WTC11 (cell line): Measurements from ENCODE around the gene IVNS1ABP. TPM values are rescaled to one million over a fixed set of nuclear protein-coding genes. Genes with fewer than 3 reads are reported as not detected.
A peak's percentile ranks its signal among the peaks of the same experiment; 100 is the strongest.

ENCODE experiments used
- ATAC-seq: fragments of 200-7000 bp; cut with Tn5 transposase; 2 replicates; pipeline ENCODE4 v1.10.0; 2021; ENCODE audit warnings: mild to moderate bottlenecking, moderate library complexity
- CTCF ChIA-PET: fragments of 300-600 bp; sonication (Branson Sonifier 250); formaldehyde crosslinking; loops from one replicate; lab custom pipeline; 2021; ENCODE audit warnings: antibody characterized with exemption; lab: Charles Lee
- POLR2A ChIA-PET: fragments of 350-600 bp; sonication (Branson Sonifier 250); formaldehyde crosslinking; loops from one replicate; lab custom pipeline; 2021; ENCODE audit warnings: antibody characterized with exemption; lab: Charles Lee
- DNase-seq: peaks from one replicate; pipeline ENCODE4 v3.0.0; 2021; ENCODE audit warnings: low spot score
- H3K27ac Mint-ChIP-seq: 2 replicates; pipeline ENCODE4 v1.8.0; 2021; ENCODE audit warnings: mixed read lengths
- H3K27me3 Mint-ChIP-seq: 2 replicates; pipeline ENCODE4 v1.8.0; 2021; ENCODE audit warnings: low read depth, mild to moderate bottlenecking, moderate library complexity, mixed read lengths
- H3K36me3 Mint-ChIP-seq: 2 replicates; pipeline ENCODE4 v1.8.0; 2021; ENCODE audit warnings: mixed read lengths
- H3K4me1 Mint-ChIP-seq: 2 replicates; pipeline ENCODE4 v1.8.0; 2022; ENCODE audit warnings: mixed read lengths
- H3K4me3 Mint-ChIP-seq: 2 replicates; pipeline ENCODE4 v1.8.0; 2021; ENCODE audit warnings: mild to moderate bottlenecking, moderate library complexity, mixed read lengths
- H3K9me3 Mint-ChIP-seq: 2 replicates; pipeline ENCODE4 v1.8.0; 2021; ENCODE audit warnings: mixed read lengths
- ATF1 ChIP-seq: sonication (generic); formaldehyde crosslinking; IDR thresholded peaks from 2 replicates; pipeline ENCODE4 v1.8.1; 2023; ENCODE audit warnings: mild to moderate bottlenecking, moderate library complexity, missing genetic modification reagents
- ATF2 ChIP-seq: sonication (generic); formaldehyde crosslinking; IDR thresholded peaks from 2 replicates; pipeline ENCODE4 v1.8.1; 2022; ENCODE audit warnings: low read depth, missing genetic modification reagents, borderline replicate concordance
- ATF6 ChIP-seq: sonication (generic); formaldehyde crosslinking; IDR thresholded peaks from 2 replicates; pipeline ENCODE4 v1.8.1; 2023; ENCODE audit warnings: mild to moderate bottlenecking, missing genetic modification reagents
- E2F5 ChIP-seq: sonication (generic); formaldehyde crosslinking; IDR thresholded peaks from 2 replicates; pipeline ENCODE4 v1.8.1; 2022; ENCODE audit warnings: mild to moderate bottlenecking, moderate library complexity, missing genetic modification reagents
- EMX1 ChIP-seq: fragments of 250-450 bp; sonication (Bioruptor Pico); IDR thresholded peaks from 2 replicates; pipeline ENCODE4 v1.8.0; 2021; ENCODE audit warnings: mild to moderate bottlenecking
- ETV6 ChIP-seq: sonication (generic); formaldehyde crosslinking; IDR thresholded peaks from 2 replicates; pipeline ENCODE4 v1.8.1; 2022; ENCODE audit warnings: mild to moderate bottlenecking, missing genetic modification reagents
- GABPB1 ChIP-seq: sonication (generic); formaldehyde crosslinking; IDR thresholded peaks from 2 replicates; pipeline ENCODE4 v1.8.1; 2023; ENCODE audit warnings: mild to moderate bottlenecking, missing genetic modification reagents
- GTF2I ChIP-seq: fragments of 250-450 bp; sonication (Bioruptor Pico); conservative IDR thresholded peaks from 2 replicates; pipeline ENCODE4 v1.4.0; 2021; ENCODE audit warnings: mild to moderate bottlenecking
- JUN ChIP-seq: sonication (generic); formaldehyde crosslinking; IDR thresholded peaks from 2 replicates; pipeline ENCODE4 v1.8.0; 2023; ENCODE audit warnings: mild to moderate bottlenecking, missing genetic modification reagents
- NR1H2 ChIP-seq: sonication (generic); formaldehyde crosslinking; IDR thresholded peaks from 2 replicates; pipeline ENCODE4 v1.9.0; 2021; ENCODE audit warnings: mild to moderate bottlenecking, moderate library complexity, missing genetic modification reagents
- NR2C2 ChIP-seq: sonication (generic); formaldehyde crosslinking; IDR thresholded peaks from 2 replicates; pipeline ENCODE4 v1.8.0; 2022; ENCODE audit warnings: mild to moderate bottlenecking, missing genetic modification reagents
- PREB ChIP-seq: sonication (generic); formaldehyde crosslinking; IDR thresholded peaks from 2 replicates; pipeline ENCODE4 v1.8.1; 2022; ENCODE audit warnings: mild to moderate bottlenecking, missing genetic modification reagents, moderate library complexity, borderline replicate concordance
- RORB ChIP-seq: fragments of 250-450 bp; sonication (Bioruptor Pico); IDR thresholded peaks from 2 replicates; pipeline ENCODE4 v1.9.0; 2021; ENCODE audit warnings: mild to moderate bottlenecking
- SMAD4 ChIP-seq: sonication (generic); formaldehyde crosslinking; IDR thresholded peaks from 2 replicates; pipeline ENCODE4 v1.8.0; 2022; ENCODE audit warnings: mild to moderate bottlenecking, missing genetic modification reagents
- SP1 ChIP-seq: sonication (generic); formaldehyde crosslinking; conservative IDR thresholded peaks from 2 replicates; pipeline ENCODE4 v1.8.1; 2022; ENCODE audit warnings: missing genetic modification reagents
- ZBTB21 ChIP-seq: sonication (generic); formaldehyde crosslinking; IDR thresholded peaks from 2 replicates; pipeline ENCODE4 v1.8.1; 2023; ENCODE audit warnings: mild to moderate bottlenecking, missing genetic modification reagents, borderline replicate concordance
- ZNF281 ChIP-seq: sonication (generic); formaldehyde crosslinking; IDR thresholded peaks from 2 replicates; pipeline ENCODE4 v1.8.0; 2023; ENCODE audit warnings: mild to moderate bottlenecking, missing genetic modification reagents
- ZNF416 ChIP-seq: fragments of 250-450 bp; sonication (Bioruptor Pico); IDR thresholded peaks from 2 replicates; pipeline ENCODE4 v1.9.0; 2021; ENCODE audit warnings: mild to moderate bottlenecking, inconsistent platforms
- ZNF423 ChIP-seq: fragments of 250-450 bp; sonication (Bioruptor Pico); IDR thresholded peaks from 2 replicates; pipeline ENCODE4 v2.1.2; 2022; ENCODE audit warnings: mild to moderate bottlenecking, moderate library complexity
- ZNF425 ChIP-seq: fragments of 250-450 bp; sonication (Bioruptor Pico); conservative IDR thresholded peaks from 2 replicates; pipeline ENCODE4 v1.9.0; 2021; ENCODE audit warnings: mild to moderate bottlenecking
- ZSCAN18 ChIP-seq: fragments of 250-450 bp; sonication (Bioruptor Pico); IDR thresholded peaks from 2 replicates; pipeline ENCODE4 v2.1.2; 2022; ENCODE audit warnings: mild to moderate bottlenecking, moderate library complexity
- total RNA-seq: library from RNA; stranded (reverse); gene quantifications from 3 replicates; pipeline ENCODE4 v1.2.3, GENCODE V29; 2021

The IVNS1ABP gene
- total RNA-seq, 1 experiment from 2014 or later, result 159 TPM

- Mint-ChIP-seq H3K27ac (no peak overlapping the region), H3K9me3 (no peaks in the 10 kb centered on the region), H3K36me3 (no peaks in the 10 kb centered on the region), H3K4me1 (peaks cover 21% of the 10 kb centered on the region), H3K27me3 (no peaks in the 10 kb centered on the region), H3K4me3 (no peak overlapping the region)
- TF ChIP-seq PREB (no peak), NR2C2 (no peak), GTF2I (CRISPR knock-in tag) (no peak), GABPB1 (CRISPR knock-in tag) (no peak), SP1 (CRISPR knock-in tag) (no peak), ZNF281 (no peak), ETV6 (CRISPR knock-in tag) (no peak), EMX1 (CRISPR knock-in tag) (no peak), ZBTB21 (no peak), ZSCAN18 (CRISPR knock-in tag) (no peak), JUN (no peak), ZNF416 (no peak), E2F5 (CRISPR knock-in tag) (no peak), ZNF423 (CRISPR knock-in tag) (no peak), ATF1 (CRISPR knock-in tag) (no peak), NR1H2 (CRISPR knock-in tag) (no peak), RORB (CRISPR knock-in tag) (no peak)
- DNase-seq (no peak), ATAC-seq (no peak)
- ChIA-PET POLR2A (no interaction called here), CTCF (no interaction called here)
Measured at GRCh38 chr1:185345913-185346720, 29.1 kb upstream of the IVNS1ABP start.

GRCh38 chr1:185343306-185343705, 26.3 kb upstream of the IVNS1ABP start:
- DNase-seq, result no peak
- Mint-ChIP-seq H3K4me3 (no peak overlapping the region), H3K4me1 (peaks cover 33% of the 10 kb centered on the region), H3K27ac (no peak overlapping the region), H3K9me3 (peaks cover 7% of the 10 kb centered on the region), H3K36me3 (no peaks in the 10 kb centered on the region), H3K27me3 (no peaks in the 10 kb centered on the region)
- ChIA-PET CTCF (interaction anchor here (0.8 kb wide), 1 partner anchor 337 kb away, joined by 4 read pairs; no protein-coding TSS in a partner anchor), POLR2A (no interaction called here)
- peak; percentile 47; the same call in 1 of the 2 replicates for ATAC-seq
- TF ChIP-seq SMAD4 (CRISPR knock-in tag) (no peak), ZNF425 (CRISPR knock-in tag) (no peak), ATF6 (CRISPR knock-in tag) (no peak), ATF2 (CRISPR knock-in tag) (no peak), PREB (no peak)
